NCI-H1048 (cell line): Measurements from ENCODE around the gene AJM1.
"Not testable (repeated sequence)": the region's sequence is repeated elsewhere in the genome, so short reads cannot be mapped to it uniquely, and the experiment has no call there.

Experiments
- DNase-seq: peaks from one replicate; lab custom pipeline; 2025; lab: John Stamatoyannopoulos, UW

The AJM1 gene

GRCh38 chr9:136831720-136832104 is 10.6 kb upstream of the AJM1 start:
- DNase-seq, result no peak

- no peak for DNase-seq
Observed at GRCh38 chr9:136832581-136832980, 9.7 kb upstream of the AJM1 start.

GRCh38 chr9:136833381-136834048 is 8.8 kb upstream of the AJM1 start:
- not testable (repeated sequence) for DNase-seq

GRCh38 chr9:136835162-136835931 is 6.9 kb upstream of the AJM1 start:
- no peak for DNase-seq

- DNase-seq, result no peak
Observed at GRCh38 chr9:136835932-136836904, 6.1 kb upstream of the AJM1 start.

GRCh38 chr9:136837146-136837855 is 5.0 kb upstream of the AJM1 start:
- DNase-seq, result no peak

- not testable (repeated sequence) for DNase-seq
Observed at GRCh38 chr9:136837856-136838277, 4.4 kb upstream of the AJM1 start.

- DNase-seq, result no peak
Observed at GRCh38 chr9:136838314-136839228, 3.7 kb upstream of the AJM1 start.

- no peak for DNase-seq
Observed at GRCh38 chr9:136839229-136840139, 2.8 kb upstream of the AJM1 start.

GRCh38 chr9:136840140-136840876 is 2.0 kb upstream of the AJM1 start:
- no peak for DNase-seq

- no peak for DNase-seq
Observed at GRCh38 chr9:136840877-136841645, 1.2 kb upstream of the AJM1 start.

- DNase-seq, result not testable (repeated sequence)
Observed at GRCh38 chr9:136841646-136842379, 465 bp upstream of the AJM1 start.

GRCh38 chr9:136843159-136843800 is 1.0 kb downstream of the AJM1 start:
- not testable (repeated sequence) for DNase-seq

- DNase-seq, result not testable (repeated sequence)
Observed at GRCh38 chr9:136843801-136844740, 1.8 kb downstream of the AJM1 start.

GRCh38 chr9:136844761-136845464 is 2.6 kb downstream of the AJM1 start:
- DNase-seq, result no peak
